HT-29 (cell line): ENCODE results near the gene ANKRD7. TPM values are rescaled to one million over a fixed set of nuclear protein-coding genes. Genes with fewer than 3 reads are reported as not detected.
"Not testable (repeated sequence)": the region's sequence is repeated elsewhere in the genome, so short reads cannot be mapped to it uniquely, and the experiment has no call there.

Experiments used
- DNase-seq: peaks from one replicate; pipeline ENCODE4 v3.0.0-alpha.2; 2015; ENCODE audit warnings: low spot score
- total RNA-seq: library from RNA; depleted of rRNA; stranded (reverse); fragments of >200 nt; shearing (Covaris generic); gene quantifications from 2 replicates; pipeline ENCODE4 v1.2.3, GENCODE V29; 2014; rRNA removed

The ANKRD7 gene
- total RNA-seq, 1 experiment from 2014 or later: not detected

DNA sequence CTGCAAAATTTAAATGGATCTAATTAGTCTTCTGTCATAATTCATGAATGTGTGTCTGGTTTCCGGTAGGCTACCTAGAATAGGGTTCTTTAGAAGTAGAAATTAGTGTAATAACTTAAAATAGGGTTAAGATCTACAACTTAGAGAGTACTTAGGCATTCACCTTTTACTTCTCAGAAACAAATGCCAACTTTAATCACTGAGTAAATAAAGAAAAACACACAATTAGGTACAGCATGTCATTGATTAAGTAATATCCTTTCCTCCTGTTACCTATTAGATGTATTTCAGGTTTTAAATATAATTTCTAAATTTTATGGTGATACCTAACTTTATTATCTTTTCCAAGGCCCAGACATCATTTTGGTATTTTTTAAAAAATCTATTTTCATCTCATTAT lies 9.3 kb downstream of the ANKRD7 start:
- no peak for DNase-seq

DNA sequence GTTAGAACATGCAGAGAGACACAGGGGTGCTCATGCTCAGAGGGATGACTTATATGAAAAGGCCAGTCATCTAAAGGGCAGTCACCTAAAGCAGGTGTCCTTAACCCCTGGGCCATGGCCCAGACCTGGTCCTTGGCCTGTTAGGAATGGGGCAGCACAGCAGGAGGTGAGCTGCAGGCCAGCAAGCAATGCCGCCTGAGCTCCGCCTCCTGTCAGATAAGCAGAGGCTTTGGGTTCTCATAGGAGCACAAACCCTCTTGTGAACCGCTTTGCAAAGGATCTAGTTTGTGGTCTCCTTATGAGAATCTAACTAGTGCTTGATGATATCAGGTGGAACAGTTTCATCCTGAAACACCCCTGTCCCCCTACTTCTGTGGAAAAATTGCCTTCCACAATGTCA lies 14.5 kb downstream of the ANKRD7 start:
- no peak for DNase-seq

DNA sequence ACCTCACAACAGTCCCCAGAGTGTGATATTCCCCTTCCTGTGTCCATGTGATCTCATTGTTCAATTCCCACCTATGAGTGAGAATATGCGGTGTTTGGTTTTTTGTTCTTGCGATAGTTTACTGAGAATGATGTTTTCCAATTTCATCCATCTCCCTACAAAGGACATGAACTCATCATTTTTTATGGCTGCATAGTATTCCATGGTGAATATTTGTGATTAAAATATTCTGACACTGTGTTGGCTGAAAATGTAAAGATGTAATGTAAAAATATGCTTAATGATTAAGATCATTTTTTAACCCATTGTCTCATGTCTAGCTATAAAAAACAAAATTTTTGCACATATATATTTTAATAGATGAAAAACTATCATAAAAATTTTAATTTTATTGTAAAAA lies 15.8 kb downstream of the ANKRD7 start:
- DNase-seq: not testable (repeated sequence)

DNA sequence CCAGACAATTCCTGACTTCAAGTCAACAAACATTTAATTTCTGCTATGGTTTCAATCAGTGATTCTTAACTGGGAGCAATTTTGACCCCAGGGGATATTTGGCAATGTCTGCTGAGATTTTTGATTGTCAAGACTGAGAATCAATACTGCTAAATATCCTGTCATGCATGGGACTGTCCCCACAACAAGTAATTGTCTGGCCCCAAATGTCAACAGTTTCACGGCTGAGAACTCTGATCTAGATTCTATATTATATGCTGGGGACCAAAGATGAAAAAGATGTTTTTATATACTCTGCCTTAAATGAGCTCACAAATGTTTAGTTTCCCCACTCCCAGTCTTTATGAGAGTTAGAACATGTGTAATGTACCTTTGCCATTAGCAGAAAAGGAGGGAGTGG lies 19.2 kb downstream of the ANKRD7 start:
- no peak for DNase-seq

DNA sequence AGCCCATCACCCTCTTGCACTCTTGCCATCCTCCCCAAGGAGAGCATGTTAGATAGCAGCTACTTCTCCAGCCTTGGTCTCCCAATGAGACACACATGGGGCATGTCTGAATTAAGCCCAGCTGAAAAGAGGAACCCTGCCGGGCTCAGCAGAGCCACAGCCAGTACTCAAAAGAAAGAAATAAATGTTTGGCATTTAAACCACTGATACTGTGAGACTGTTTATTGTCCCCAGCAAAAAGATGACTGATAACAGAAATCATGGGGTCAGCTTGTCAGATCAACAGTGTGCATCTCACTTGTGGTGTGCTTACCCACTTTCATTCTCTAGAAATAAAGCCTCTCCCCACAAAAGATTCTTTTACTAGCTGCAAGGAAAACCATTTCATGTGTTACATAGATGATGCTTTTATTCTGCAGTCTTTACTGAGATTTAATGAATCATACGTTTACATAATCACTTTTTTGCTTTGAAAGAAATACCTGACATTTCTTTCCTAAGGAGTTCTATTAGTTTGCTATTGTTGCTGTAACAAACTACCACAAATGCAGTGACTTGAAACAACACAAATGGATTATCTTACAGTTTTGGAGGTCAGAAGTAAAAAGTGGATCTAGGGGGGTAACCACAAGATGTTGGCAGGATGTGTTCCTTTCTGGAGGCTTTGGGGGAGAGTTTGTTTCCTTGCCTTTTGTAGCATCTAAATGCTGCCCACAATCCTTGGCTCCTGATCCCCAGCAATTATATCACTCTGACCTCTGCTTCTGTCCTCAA lies 20.9 kb downstream of the ANKRD7 start:
- no peak for DNase-seq

DNA sequence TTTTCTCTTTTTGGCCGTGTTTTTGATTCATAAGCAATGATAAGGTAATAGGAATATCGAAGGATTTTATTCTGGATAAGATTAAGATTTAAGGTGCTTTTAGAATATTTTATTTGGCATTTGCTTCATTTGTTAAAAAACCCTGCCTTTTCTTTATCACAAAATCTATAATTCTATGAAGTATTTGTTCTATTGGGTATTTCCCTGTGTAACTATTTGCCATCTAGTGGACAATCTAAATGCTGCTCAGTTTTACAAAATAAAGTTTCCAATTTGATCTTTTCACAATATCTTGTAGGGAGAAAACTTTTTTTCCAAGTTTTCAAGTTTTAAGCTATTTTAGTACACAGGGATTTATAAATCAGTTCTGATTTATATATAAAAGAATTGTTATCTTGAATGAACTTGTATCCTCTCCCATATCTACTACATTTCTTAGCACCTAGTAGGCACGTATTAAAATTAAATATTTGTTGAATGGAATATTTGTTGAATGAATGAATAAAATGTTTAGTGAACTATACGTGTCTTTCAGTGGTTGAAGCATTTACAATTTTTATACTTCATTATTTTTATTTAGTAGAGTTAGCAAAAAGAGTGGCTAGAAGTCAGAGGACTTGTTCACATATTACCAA lies 26.5 kb downstream of the ANKRD7 start:
- DNase-seq: no peak

DNA sequence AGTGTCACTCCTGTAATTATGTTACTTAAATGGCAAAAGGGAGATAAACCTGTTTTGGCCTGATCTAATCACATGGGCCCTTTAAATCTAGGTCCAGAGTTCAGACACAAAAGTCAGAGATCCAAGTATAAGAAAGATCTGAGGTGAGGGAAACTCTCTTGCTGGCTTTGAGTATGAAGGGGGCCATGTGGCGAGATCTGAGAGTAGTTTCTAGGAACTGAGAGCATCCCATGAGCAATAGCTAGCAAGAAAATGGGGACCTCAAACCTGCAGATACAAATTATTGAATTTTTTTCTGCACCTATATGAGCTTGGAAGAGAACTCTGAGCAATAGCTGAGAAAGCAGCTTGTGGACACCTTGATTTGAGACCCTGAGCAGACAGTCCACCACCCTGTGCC lies 27.6 kb downstream of the ANKRD7 start:
- DNase-seq: no peak

DNA sequence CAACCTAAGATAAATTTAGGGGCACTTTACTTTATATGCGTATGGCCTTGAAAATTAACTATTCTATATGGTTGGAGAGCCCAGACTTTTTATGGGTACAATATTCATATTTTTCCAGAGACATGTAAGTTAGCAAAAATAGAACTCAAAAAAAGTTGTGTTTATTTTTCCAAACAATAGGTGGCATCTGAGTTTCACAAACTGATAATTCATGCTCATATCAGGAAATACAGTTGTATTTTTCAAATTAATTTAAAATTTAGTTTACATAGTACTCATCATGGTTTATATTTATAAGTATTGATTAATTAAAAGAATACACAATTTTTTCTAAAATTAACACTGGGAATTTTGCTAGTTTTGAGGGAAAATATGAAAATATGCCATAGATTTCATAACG lies 34.6 kb downstream of the ANKRD7 start:
- DNase-seq: no peak

DNA sequence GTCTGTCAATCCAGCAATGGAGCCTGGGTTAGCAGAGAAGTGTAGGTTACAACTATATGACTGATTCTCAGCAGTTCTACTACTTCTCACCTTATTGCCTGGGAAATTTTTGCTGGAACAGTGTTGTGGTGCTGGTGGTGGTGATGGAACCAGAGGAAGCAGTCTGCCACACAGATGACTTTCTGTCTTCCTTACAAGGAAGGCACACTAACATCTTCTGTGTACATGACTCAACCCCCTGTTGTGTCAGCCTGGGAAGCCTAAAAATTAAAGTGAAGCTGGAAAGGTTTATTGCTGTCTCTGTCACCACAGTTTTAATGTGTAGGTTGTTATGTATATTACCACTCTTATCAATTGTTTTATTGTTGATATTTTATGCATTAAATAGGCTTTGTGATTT lies 40.3 kb downstream of the ANKRD7 start:
- no peak for DNase-seq

DNA sequence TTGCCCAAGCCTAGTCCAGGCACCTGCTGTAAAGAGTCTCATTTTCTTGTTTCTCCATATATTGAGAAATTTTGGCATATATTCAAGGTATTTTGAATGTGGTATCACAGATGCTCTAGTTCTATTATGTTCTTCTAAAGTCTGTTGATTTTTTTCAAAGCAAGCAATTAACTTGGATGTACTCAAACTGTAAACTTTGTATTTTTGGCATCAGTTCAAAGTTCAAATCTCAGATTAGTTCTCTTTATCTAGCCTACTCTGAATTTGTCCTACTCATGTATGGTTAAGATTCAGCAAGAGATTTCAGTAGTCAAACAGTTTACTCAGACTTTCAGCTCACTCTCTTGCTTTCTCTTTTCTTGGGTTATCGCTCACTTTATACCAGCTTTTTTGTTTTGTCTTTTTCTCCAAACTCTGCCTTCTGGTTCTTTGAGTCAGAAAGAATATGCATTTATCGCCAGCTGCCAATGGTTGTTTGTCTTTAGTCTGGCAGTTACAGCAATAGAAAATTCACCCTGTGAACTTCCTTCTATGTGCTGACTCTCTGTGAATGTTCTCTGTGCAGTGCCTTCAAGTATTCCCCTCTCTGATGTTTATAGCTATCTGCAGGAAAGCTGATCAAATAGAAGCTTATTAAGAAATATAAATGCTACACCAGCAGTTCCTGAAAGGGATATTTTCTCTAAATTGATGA lies 56.0 kb downstream of the ANKRD7 start:
- no peak for DNase-seq

DNA sequence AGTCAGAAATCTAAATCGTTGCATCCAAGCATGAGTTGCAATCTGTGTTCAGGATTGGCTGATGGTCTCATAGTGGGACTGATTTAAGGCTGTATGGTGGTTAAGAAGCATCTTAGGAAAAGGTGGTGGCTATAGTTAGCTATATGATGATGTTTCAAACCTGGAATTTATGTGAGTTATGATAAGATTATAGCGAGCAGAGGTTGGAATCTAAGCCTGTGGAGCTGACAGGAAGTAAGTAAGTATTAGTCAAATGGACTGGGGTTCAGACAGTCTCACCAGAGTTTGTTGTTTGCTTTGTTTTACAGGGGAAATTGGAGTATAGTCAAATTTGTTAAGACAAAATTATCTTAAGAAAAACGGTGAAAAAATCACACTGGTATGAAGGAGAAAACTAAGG lies 56.7 kb downstream of the ANKRD7 start:
- DNase-seq: no peak

DNA sequence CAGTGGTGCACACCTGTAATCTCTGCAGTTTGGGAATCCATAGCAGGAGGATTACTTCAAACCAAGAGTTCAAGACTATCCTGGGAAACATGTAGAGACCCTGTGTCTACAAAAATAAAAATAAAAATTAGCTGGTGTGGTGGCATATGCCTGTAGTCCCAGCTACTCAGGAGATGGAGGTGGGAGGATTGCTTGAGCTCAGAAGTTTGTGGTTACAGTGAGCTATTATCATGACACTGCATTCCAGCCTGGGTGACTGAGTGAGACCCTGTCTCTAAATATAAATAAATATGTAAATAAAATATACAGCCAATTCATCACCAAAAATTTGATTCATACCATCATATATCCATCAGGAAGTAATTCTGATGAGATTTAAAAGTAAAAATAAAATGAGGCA lies 60.9 kb downstream of the ANKRD7 start:
- DNase-seq: no peak

DNA sequence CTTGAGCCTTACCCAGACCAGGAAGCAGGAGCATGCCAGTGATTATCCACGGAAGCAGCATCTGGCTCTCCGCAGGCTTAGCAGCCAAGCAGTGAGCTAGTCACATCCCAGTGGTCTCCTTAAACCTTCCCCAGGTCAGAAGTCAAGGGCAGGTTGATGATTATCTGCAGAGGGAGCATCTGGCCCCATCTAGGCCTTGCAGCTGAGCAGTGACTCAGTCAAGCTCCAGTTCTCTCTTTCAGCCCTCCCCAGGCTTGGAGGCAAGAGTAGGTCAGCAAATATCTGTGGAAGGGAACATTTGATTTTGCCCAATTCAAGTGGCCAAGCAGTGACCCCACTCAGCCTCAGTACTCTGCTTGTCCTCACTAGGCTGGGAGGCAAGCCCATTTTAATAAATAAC lies 61.6 kb downstream of the ANKRD7 start:
- no peak for DNase-seq

DNA sequence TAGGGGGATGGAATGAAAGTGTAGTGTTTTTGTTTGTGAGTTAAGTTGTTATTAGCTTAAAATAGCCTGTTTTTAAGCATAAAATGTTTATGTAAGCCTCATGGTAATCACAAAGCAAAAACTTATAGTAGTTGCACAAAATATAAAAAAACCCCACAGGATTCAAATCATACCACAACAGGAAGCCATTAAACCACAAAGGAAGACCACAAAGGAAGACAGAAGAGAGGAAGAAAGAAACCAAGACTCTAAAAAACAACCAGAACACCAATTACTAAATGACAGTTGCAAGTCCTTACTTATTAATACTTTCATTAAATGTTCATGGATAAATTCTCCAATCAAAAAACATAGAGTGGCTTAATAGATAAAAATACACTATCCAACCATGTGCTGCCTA lies 63.6 kb downstream of the ANKRD7 start:
- DNase-seq: no peak

DNA sequence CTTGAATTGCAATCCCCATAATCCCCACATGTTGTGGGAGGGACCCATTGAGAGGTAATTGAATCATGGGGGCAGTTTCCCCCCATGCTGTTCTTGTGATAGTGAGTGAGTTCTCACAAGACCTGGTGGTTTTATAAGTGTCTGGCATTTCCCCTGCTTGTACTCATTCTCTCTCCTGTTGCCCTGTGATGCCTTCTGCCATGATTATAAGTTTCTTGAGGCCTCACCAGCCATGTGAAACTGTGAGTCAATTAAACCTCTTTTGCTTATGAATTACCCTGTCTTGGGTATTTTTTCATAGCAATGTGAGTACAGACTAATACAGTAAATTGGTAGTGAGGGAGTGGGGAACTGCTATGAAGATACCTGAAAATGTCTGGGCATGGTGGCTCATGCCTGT lies 65.0 kb downstream of the ANKRD7 start:
- no peak for DNase-seq

Other genes starting within 250 kb of the ANKRD7 start
- gene LSM8, start 40.5 kb upstream of the ANKRD7 start, total RNA-seq: 89.8 and 108 TPM in 2 replicates